GM23338 (cell line): Measurements from ENCODE around the gene MROH7. TPM values are rescaled to one million over a fixed set of nuclear protein-coding genes. Genes with fewer than 3 reads are reported as not detected.

Experiments used
- ATAC-seq: fragments of 200-7000 bp; cut with Tn5 transposase; 3 replicates; pipeline ENCODE4 v1.9.1; 2020
- DNase-seq: peaks from one replicate; pipeline ENCODE4 v3.0.0-alpha.2; 2015; ENCODE audit warnings: low spot score
- H2AFZ ChIP-seq: fragments of 200-600 bp; sonication (generic); 2 replicates; pipeline ENCODE4 v1.8.0; 2016; ENCODE audit warnings: antibody characterized with exemption, mild to moderate bottlenecking, moderate library complexity
- H3F3A ChIP-seq: fragments of 200-600 bp; sonication (generic); replicated peaks from 2 replicates; pipeline ENCODE4 v1.8.0; 2017; ENCODE audit warnings: antibody characterized with exemption, mixed run types, low read depth
- H3K27ac ChIP-seq: fragments of 200-600 bp; sonication (generic); 2 replicates; pipeline ENCODE4 v1.6.1; 2016; ENCODE audit warnings: low read depth
- H3K27me3 ChIP-seq: fragments of 200-600 bp; sonication (generic); 2 replicates; pipeline ENCODE4 v1.8.0; 2016; ENCODE audit warnings: mild to moderate bottlenecking, mixed run types, moderate library complexity; ENCODE audit not compliant: insufficient read depth
- H3K36me3 ChIP-seq: fragments of 200-600 bp; sonication (generic); 2 replicates; pipeline ENCODE4 v1.8.0; 2016; ENCODE audit warnings: mild to moderate bottlenecking; ENCODE audit not compliant: insufficient read depth
- H3K4me1 ChIP-seq: fragments of 200-600 bp; sonication (generic); 2 replicates; pipeline ENCODE4 v1.8.0; 2016; ENCODE audit warnings: mild to moderate bottlenecking, moderate library complexity; ENCODE audit not compliant: insufficient read depth
- H3K4me2 ChIP-seq: fragments of 200-600 bp; sonication (generic); 2 replicates; pipeline ENCODE4 v1.7.1; 2017; ENCODE audit warnings: mixed run types
- H3K4me3 ChIP-seq: fragments of 200-600 bp; sonication (generic); 2 replicates; pipeline ENCODE4 v1.6.1; 2016; ENCODE audit warnings: mixed run types
- H3K79me2 ChIP-seq: fragments of 200-600 bp; sonication (generic); replicated peaks from 2 replicates; pipeline ENCODE4 v1.8.0; 2017; ENCODE audit warnings: mild to moderate bottlenecking; ENCODE audit not compliant: insufficient read depth
- H3K9me2 ChIP-seq: fragments of 200-600 bp; sonication (generic); 2 replicates; pipeline ENCODE4 v1.8.0; 2017; ENCODE audit not compliant: insufficient read depth
- H4K20me1 ChIP-seq: fragments of 200-600 bp; sonication (generic); replicated peaks from 2 replicates; pipeline ENCODE4 v1.8.0; 2017; ENCODE audit warnings: mild to moderate bottlenecking; ENCODE audit not compliant: insufficient read depth
- H3K27ac Mint-ChIP-seq: 2 replicates; pipeline ENCODE4 v1.8.0; 2020; ENCODE audit warnings: inconsistent platforms, mild to moderate bottlenecking, moderate library complexity, mixed read lengths
- H3K27me3 Mint-ChIP-seq: 3 replicates; pipeline ENCODE4 v1.8.0; 2022; ENCODE audit warnings: low read depth, mild to moderate bottlenecking, moderate library complexity, mixed read lengths, inconsistent platforms; ENCODE audit not compliant: insufficient read depth, poor library complexity
- H3K36me3 Mint-ChIP-seq: 3 replicates; pipeline ENCODE4 v1.8.0; 2021; ENCODE audit warnings: low read depth, mild to moderate bottlenecking, inconsistent platforms, moderate library complexity, mixed read lengths
- H3K4me1 Mint-ChIP-seq: 3 replicates; pipeline ENCODE4 v1.8.0; 2020; ENCODE audit warnings: mild to moderate bottlenecking, inconsistent platforms, mixed read lengths
- H3K4me3 Mint-ChIP-seq: 3 replicates; pipeline ENCODE4 v1.8.0; 2021; ENCODE audit warnings: moderate library complexity, mild to moderate bottlenecking, inconsistent platforms, mixed read lengths
- H3K9me3 Mint-ChIP-seq: 3 replicates; pipeline ENCODE4 v1.8.0; 2020; ENCODE audit warnings: moderate library complexity, mild to moderate bottlenecking, inconsistent platforms, mixed read lengths
- CREB1 ChIP-seq: fragments of 250-450 bp; sonication (Bioruptor Pico); IDR thresholded peaks from 2 replicates; pipeline ENCODE4 v1.5.0; 2020; ENCODE audit warnings: low read depth, mild to moderate bottlenecking, moderate library complexity
- EZH2phosphoT487 ChIP-seq: fragments of 200-600 bp; sonication (generic); IDR thresholded peaks from one replicate; pipeline ENCODE4 v1.8.1; 2018; ENCODE audit warnings: antibody characterized with exemption; ENCODE audit not compliant: unreplicated experiment
- JUNB ChIP-seq: IDR thresholded peaks from one replicate; pipeline ENCODE4 v1.6.1; 2016; ENCODE audit warnings: antibody characterized with exemption; ENCODE audit not compliant: unreplicated experiment
- POLR2AphosphoS5 ChIP-seq: IDR thresholded peaks from 2 replicates; pipeline ENCODE4 v1.6.1; 2016; ENCODE audit warnings: antibody characterized with exemption, low read depth
- STAT1 ChIP-seq: IDR thresholded peaks from one replicate; pipeline ENCODE4 v1.6.1; 2016; ENCODE audit warnings: antibody characterized with exemption; ENCODE audit not compliant: unreplicated experiment
- polyA plus RNA-seq: library from polyadenylated mRNA; unstranded; fragments of >200 nt; fragmentation: Nextera tagmentation; extraction: Ambion mirVana; gene quantifications from 2 replicates; pipeline ENCODE4 v1.2.1, GENCODE V29; 2016
- total RNA-seq: library from RNA; depleted of rRNA; stranded (reverse); fragments of >200 nt; shearing (Covaris generic); gene quantifications from 2 replicates; pipeline ENCODE4 v1.2.3, GENCODE V29; 2014
- TF ChIP-seq, protein P1 (sequence below), 2 experiments: fragments of 200-600 bp in 1 of 2; sonication (generic) in 1 of 2; conservative IDR thresholded peaks; 2 replicates each; pipeline versions ENCODE4 v1.5.1 to v1.6.1; 2016 to 2017; ENCODE audit warnings: antibody characterized with exemption in 2 of 2, low read depth in 2 of 2, mild to moderate bottlenecking in 2 of 2, moderate library complexity in 1 of 2
- TF ChIP-seq, protein P2 (sequence below): IDR thresholded peaks from 2 replicates; pipeline ENCODE4 v1.6.1; 2016; ENCODE audit warnings: antibody characterized with exemption
- TF ChIP-seq, protein P3 (sequence below): IDR thresholded peaks from one replicate; pipeline ENCODE4 v1.6.1; 2018; ENCODE audit warnings: antibody characterized with exemption; ENCODE audit not compliant: unreplicated experiment
- TF ChIP-seq, protein P4 (sequence below): fragments of 250-450 bp; sonication (Bioruptor Pico); IDR thresholded peaks from 2 replicates; pipeline ENCODE4 v1.5.0; 2020; ENCODE audit warnings: mild to moderate bottlenecking, moderate library complexity

MROH7 gene
- total and polyA plus RNA-seq, 2 experiments from 2014 or later = 0.17 TPM; not detected in 1

DNA sequence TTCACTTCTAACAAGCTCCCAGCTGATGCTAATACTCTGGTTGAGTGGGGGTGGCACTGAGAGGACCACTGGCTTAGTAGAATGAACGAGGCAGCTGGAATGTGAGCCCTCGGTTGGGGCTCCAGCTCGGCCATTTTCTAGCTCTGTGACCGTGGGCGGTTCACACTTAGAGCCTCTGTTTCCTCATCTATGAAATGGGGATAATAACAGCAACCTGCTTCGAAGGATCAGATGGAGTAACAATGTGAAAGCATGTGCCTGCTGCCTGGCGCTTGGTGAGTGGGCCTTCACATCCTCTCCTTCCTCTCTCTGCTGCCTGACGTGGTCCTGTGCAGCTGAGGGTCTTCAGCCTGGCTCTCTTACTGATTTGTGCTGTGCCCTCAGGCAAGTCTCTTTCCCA is 53.2 kb downstream of the MROH7 start (continued):
- TF ChIP-seq, protein P1, sequence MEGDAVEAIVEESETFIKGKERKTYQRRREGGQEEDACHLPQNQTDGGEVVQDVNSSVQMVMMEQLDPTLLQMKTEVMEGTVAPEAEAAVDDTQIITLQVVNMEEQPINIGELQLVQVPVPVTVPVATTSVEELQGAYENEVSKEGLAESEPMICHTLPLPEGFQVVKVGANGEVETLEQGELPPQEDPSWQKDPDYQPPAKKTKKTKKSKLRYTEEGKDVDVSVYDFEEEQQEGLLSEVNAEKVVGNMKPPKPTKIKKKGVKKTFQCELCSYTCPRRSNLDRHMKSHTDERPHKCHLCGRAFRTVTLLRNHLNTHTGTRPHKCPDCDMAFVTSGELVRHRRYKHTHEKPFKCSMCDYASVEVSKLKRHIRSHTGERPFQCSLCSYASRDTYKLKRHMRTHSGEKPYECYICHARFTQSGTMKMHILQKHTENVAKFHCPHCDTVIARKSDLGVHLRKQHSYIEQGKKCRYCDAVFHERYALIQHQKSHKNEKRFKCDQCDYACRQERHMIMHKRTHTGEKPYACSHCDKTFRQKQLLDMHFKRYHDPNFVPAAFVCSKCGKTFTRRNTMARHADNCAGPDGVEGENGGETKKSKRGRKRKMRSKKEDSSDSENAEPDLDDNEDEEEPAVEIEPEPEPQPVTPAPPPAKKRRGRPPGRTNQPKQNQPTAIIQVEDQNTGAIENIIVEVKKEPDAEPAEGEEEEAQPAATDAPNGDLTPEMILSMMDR (conservative IDR thresholded peaks at IDR 0.05; ENCODE audit: low read depth in 2 of 2) = no peak
- TF ChIP-seq EZH2phosphoT487 (no peak), POLR2AphosphoS5 (no peak), JUNB (no peak), STAT1 (no peak)
- TF ChIP-seq, protein P2, sequence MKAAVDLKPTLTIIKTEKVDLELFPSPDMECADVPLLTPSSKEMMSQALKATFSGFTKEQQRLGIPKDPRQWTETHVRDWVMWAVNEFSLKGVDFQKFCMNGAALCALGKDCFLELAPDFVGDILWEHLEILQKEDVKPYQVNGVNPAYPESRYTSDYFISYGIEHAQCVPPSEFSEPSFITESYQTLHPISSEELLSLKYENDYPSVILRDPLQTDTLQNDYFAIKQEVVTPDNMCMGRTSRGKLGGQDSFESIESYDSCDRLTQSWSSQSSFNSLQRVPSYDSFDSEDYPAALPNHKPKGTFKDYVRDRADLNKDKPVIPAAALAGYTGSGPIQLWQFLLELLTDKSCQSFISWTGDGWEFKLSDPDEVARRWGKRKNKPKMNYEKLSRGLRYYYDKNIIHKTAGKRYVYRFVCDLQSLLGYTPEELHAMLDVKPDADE = no peak
- TF ChIP-seq, protein P3, sequence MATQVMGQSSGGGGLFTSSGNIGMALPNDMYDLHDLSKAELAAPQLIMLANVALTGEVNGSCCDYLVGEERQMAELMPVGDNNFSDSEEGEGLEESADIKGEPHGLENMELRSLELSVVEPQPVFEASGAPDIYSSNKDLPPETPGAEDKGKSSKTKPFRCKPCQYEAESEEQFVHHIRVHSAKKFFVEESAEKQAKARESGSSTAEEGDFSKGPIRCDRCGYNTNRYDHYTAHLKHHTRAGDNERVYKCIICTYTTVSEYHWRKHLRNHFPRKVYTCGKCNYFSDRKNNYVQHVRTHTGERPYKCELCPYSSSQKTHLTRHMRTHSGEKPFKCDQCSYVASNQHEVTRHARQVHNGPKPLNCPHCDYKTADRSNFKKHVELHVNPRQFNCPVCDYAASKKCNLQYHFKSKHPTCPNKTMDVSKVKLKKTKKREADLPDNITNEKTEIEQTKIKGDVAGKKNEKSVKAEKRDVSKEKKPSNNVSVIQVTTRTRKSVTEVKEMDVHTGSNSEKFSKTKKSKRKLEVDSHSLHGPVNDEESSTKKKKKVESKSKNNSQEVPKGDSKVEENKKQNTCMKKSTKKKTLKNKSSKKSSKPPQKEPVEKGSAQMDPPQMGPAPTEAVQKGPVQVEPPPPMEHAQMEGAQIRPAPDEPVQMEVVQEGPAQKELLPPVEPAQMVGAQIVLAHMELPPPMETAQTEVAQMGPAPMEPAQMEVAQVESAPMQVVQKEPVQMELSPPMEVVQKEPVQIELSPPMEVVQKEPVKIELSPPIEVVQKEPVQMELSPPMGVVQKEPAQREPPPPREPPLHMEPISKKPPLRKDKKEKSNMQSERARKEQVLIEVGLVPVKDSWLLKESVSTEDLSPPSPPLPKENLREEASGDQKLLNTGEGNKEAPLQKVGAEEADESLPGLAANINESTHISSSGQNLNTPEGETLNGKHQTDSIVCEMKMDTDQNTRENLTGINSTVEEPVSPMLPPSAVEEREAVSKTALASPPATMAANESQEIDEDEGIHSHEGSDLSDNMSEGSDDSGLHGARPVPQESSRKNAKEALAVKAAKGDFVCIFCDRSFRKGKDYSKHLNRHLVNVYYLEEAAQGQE = no peak

DNA sequence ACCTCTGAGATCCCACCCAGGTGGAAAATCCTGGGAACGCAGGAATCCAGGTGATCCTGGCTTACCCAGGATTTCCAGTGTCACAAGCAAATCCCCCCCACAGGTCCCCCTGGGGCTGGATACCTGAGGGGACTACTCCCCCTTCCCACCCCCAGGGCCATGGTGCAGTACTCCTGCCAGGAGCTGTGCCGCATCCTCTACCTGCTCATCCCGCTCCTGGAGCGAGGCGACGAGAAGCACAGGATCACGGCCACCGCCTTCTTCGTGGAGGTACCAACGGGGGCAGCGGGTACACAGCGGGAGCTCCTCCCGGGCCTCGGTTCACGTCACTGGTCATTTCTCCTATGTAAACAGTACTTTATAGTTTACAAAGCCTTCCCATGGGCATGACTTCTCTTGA is 53.6 kb downstream of the MROH7 start:
- no peaks in the 10 kb centered on the region; the same call in 2 of the 3 replicates for H3K9me3 Mint-ChIP-seq
- TF ChIP-seq STAT1 (no peak), CREB1 (CRISPR knock-in tag) (no peak)
- TF ChIP-seq, protein P4, sequence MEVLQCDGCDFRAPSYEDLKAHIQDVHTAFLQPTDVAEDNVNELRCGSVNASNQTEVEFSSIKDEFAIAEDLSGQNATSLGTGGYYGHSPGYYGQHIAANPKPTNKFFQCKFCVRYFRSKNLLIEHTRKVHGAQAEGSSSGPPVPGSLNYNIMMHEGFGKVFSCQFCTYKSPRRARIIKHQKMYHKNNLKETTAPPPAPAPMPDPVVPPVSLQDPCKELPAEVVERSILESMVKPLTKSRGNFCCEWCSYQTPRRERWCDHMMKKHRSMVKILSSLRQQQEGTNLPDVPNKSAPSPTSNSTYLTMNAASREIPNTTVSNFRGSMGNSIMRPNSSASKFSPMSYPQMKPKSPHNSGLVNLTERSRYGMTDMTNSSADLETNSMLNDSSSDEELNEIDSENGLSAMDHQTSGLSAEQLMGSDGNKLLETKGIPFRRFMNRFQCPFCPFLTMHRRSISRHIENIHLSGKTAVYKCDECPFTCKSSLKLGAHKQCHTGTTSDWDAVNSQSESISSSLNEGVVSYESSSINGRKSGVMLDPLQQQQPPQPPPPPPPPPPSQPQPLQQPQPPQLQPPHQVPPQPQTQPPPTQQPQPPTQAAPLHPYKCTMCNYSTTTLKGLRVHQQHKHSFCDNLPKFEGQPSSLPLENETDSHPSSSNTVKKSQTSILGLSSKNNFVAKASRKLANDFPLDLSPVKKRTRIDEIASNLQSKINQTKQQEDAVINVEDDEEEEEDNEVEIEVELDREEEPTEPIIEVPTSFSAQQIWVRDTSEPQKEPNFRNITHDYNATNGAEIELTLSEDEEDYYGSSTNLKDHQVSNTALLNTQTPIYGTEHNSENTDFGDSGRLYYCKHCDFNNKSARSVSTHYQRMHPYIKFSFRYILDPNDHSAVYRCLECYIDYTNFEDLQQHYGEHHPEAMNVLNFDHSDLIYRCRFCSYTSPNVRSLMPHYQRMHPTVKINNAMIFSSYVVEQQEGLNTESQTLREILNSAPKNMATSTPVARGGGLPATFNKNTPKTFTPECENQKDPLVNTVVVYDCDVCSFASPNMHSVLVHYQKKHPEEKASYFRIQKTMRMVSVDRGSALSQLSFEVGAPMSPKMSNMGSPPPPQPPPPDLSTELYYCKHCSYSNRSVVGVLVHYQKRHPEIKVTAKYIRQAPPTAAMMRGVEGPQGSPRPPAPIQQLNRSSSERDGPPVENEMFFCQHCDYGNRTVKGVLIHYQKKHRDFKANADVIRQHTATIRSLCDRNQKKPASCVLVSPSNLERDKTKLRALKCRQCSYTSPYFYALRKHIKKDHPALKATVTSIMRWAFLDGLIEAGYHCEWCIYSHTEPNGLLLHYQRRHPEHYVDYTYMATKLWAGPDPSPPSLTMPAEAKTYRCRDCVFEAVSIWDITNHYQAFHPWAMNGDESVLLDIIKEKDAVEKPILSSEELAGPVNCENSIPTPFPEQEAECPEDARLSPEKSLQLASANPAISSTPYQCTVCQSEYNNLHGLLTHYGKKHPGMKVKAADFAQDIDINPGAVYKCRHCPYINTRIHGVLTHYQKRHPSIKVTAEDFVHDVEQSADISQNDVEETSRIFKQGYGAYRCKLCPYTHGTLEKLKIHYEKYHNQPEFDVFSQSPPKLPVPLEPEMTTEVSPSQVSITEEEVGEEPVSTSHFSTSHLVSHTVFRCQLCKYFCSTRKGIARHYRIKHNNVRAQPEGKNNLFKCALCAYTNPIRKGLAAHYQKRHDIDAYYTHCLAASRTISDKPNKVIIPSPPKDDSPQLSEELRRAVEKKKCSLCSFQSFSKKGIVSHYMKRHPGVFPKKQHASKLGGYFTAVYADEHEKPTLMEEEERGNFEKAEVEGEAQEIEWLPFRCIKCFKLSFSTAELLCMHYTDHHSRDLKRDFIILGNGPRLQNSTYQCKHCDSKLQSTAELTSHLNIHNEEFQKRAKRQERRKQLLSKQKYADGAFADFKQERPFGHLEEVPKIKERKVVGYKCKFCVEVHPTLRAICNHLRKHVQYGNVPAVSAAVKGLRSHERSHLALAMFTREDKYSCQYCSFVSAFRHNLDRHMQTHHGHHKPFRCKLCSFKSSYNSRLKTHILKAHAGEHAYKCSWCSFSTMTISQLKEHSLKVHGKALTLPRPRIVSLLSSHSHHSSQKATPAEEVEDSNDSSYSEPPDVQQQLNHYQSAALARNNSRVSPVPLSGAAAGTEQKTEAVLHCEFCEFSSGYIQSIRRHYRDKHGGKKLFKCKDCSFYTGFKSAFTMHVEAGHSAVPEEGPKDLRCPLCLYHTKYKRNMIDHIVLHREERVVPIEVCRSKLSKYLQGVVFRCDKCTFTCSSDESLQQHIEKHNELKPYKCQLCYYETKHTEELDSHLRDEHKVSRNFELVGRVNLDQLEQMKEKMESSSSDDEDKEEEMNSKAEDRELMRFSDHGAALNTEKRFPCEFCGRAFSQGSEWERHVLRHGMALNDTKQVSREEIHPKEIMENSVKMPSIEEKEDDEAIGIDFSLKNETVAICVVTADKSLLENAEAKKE = no peak
- no peaks in the 10 kb centered on the region for H4K20me1 ChIP-seq

More for the DNA sequence above, 53.6 kb downstream of the MROH7 start:
- H3K4me3 Mint-ChIP-seq = no peak overlapping the region
- Histone ChIP-seq H3K9me2 (no peaks in the 10 kb centered on the region), H3K79me2 (no peaks in the 10 kb centered on the region), H3K4me1 (no peaks in the 10 kb centered on the region), H3K4me3 (no peak overlapping the region), H3K27me3 (no peaks in the 10 kb centered on the region), H3F3A (no peaks in the 10 kb centered on the region), H3K4me2 (no peak overlapping the region), H3K27ac (no peak overlapping the region), H2AFZ (no peak overlapping the region), H3K36me3 (no peaks in the 10 kb centered on the region)
- no peaks in the 10 kb centered on the region for H3K4me1 Mint-ChIP-seq
- H3K36me3 Mint-ChIP-seq = no peaks in the 10 kb centered on the region
- H3K27me3 Mint-ChIP-seq = peaks cover 6% of the 10 kb centered on the region
- DNase-seq (no peak), ATAC-seq (no peak)
- H3K27ac Mint-ChIP-seq = no peak overlapping the region
